ENCODE measurements around the gene SMAD7. TPM values are rescaled to one million over a fixed set of nuclear protein-coding genes. Genes with fewer than 3 reads are reported as not detected.

SMAD7 gene
- total RNA-seq, 4 donors from 2014 or later = 19.6 to 23.9 (median 20.7) TPM

GRCh38 chr18:48879008-48879431 is 71.7 kb downstream of the SMAD7 start:
- no peak for TF ChIP-seq POLR2A (IDR thresholded peaks at IDR 0.05)
- TF ChIP-seq, protein P1, sequence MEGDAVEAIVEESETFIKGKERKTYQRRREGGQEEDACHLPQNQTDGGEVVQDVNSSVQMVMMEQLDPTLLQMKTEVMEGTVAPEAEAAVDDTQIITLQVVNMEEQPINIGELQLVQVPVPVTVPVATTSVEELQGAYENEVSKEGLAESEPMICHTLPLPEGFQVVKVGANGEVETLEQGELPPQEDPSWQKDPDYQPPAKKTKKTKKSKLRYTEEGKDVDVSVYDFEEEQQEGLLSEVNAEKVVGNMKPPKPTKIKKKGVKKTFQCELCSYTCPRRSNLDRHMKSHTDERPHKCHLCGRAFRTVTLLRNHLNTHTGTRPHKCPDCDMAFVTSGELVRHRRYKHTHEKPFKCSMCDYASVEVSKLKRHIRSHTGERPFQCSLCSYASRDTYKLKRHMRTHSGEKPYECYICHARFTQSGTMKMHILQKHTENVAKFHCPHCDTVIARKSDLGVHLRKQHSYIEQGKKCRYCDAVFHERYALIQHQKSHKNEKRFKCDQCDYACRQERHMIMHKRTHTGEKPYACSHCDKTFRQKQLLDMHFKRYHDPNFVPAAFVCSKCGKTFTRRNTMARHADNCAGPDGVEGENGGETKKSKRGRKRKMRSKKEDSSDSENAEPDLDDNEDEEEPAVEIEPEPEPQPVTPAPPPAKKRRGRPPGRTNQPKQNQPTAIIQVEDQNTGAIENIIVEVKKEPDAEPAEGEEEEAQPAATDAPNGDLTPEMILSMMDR (IDR thresholded peaks at IDR 0.05) = no peak
- no peak overlapping the region for H3K4me3 ChIP-seq (ENCODE audit: low read depth, poor library complexity, severe bottlenecking)
- no peak for DNase-seq (ENCODE audit: low spot score in 2 of 2)
- intact Hi-C loops (cut with DNase I; ENCODE audit: low total_unique reads) = no loop called here
- 44 to 51% methylated on average over 14 to 15 of the region's 15 CpGs for WGBS, 2 donors

- intact Hi-C loops (cut with DNase I; ENCODE audit: low total_unique reads) = no loop called here
- DNase-seq (ENCODE audit: low spot score in 2 of 2) = no peak
- TF ChIP-seq, protein P1 (IDR thresholded peaks at IDR 0.05) = no peak
- no peak for TF ChIP-seq POLR2A (IDR thresholded peaks at IDR 0.05)
- H3K4me3 ChIP-seq (ENCODE audit: low read depth, poor library complexity, severe bottlenecking) = no peak overlapping the region
- 76% methylated on average over 12 of the region's 12 CpGs for WGBS, 2 donors
Observed at GRCh38 chr18:48878471-48878870, 72.3 kb downstream of the SMAD7 start.

DNA sequence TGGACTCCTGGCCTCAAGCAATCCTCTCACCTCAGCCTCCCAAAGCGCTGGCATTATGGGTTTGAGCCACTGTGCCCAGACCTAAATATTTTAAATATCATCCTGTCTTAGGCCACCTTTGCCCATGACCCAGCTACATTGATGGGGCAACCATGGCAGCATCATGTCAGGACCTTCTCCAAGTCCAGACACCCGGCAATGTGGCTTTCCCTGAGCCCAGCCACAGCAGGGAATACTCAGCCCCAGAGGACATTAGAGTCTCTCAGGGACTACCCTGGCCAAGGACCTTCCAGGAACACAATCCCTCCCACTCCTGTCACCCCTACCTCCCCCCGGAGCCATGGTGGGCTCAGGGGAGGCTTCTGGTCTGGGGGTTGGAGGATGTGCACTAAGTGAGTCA is 72.8 kb downstream of the SMAD7 start:
- intact Hi-C loops (cut with DNase I; ENCODE audit: low total_unique reads) = no loop called here
- WGBS, 2 donors = 83 to 85% methylated on average over 3 of the region's 3 CpGs
- TF ChIP-seq, protein P1 (IDR thresholded peaks at IDR 0.05) = no peak
- DNase-seq (ENCODE audit: low spot score in 2 of 2) = no peak
- H3K4me3 ChIP-seq (ENCODE audit: low read depth, poor library complexity, severe bottlenecking) = no peak overlapping the region

- intact Hi-C loops (cut with DNase I; ENCODE audit: low total_unique reads) = no loop called here
- TF ChIP-seq, protein P1 (IDR thresholded peaks at IDR 0.05) = no peak
- TF ChIP-seq POLR2A (IDR thresholded peaks at IDR 0.05) = no peak
- DNase-seq (ENCODE audit: low spot score in 2 of 2) = no peak
- no peak overlapping the region for H3K4me3 ChIP-seq (ENCODE audit: low read depth, poor library complexity, severe bottlenecking)
- WGBS, 2 donors = 94 to 99% methylated on average over 6 of the region's 6 CpGs
Observed at GRCh38 chr18:48876590-48876989, 74.2 kb downstream of the SMAD7 start.

- TF ChIP-seq, protein P1 (IDR thresholded peaks at IDR 0.05) = no peak
- DNase-seq (ENCODE audit: low spot score in 2 of 2) = no peak
- 81 to 86% methylated on average over 13 to 15 of the region's 15 CpGs for WGBS, 2 donors
- intact Hi-C loops (cut with DNase I; ENCODE audit: low total_unique reads) = no loop called here
- H3K4me3 ChIP-seq (ENCODE audit: low read depth, poor library complexity, severe bottlenecking) = no peak overlapping the region
Observed at GRCh38 chr18:48875942-48876511, 74.7 kb downstream of the SMAD7 start.

DNA sequence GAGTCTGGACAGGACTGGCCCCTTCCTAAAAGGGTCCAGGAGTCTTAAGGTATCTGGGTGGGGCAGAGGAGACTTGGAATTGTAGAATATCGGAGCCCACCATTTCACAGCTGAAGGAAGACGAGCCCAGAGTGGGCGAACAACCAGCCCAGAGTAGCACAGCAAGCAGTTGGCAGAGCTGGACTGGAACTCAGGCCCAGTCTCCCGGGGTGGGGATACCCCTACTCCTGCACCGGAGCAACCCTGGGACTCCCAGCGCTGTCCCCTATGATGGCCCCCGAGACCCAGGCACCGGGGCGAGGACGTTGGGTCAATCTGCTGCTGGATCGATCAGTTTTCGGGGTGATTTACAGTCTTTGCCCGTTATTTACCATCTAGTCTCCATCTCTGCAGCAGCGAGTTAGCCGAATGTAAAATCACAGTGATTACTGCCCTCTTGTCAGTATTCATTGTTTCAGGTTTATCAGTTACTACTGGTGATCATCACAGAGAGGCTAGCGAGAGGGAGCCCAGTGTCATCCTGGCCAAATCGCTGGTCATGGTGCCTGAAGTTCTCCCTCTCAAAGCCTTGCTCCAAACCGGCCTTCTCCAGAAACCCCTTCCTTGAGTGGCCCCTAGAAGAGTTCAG is 75.3 kb downstream of the SMAD7 start:
- 92 to 95% methylated on average over 18 of the region's 18 CpGs for WGBS, 2 donors
- TF ChIP-seq POLR2A (IDR thresholded peaks at IDR 0.05) = no peak
- TF ChIP-seq, protein P1 (IDR thresholded peaks at IDR 0.05) = no peak
- no peak for DNase-seq (ENCODE audit: low spot score in 2 of 2)
- intact Hi-C loops (cut with DNase I; ENCODE audit: low total_unique reads) = no loop called here
- no peak overlapping the region for H3K4me3 ChIP-seq (ENCODE audit: low read depth, poor library complexity, severe bottlenecking)

Data from lower leg skin (tissue), 4 donors.